SK-N-MC (cell line): Measurements from ENCODE around the gene PRKG1.

Experiments
- DNase-seq: peaks from one replicate; pipeline ENCODE4 v3.0.0-alpha.2; 2011; ENCODE audit warnings: low read depth, low spot score
- H3K27ac ChIP-seq: fragments of 200-600 bp; sonication (generic); 2 replicates; pipeline ENCODE4 v1.5.1; 2016; ENCODE audit warnings: mixed run types
- H3K36me3 ChIP-seq: fragments of 200-600 bp; sonication (generic); 2 replicates; pipeline ENCODE4 v1.6.1; 2017; ENCODE audit warnings: antibody characterized with exemption, low read length, mixed read lengths; ENCODE audit not compliant: insufficient read depth
- H3K4me3 ChIP-seq: fragments of 200-600 bp; sonication (generic); 2 replicates; pipeline ENCODE4 v1.5.1; 2016
- H3K9ac ChIP-seq: fragments of 200-600 bp; sonication (generic); 2 replicates; pipeline ENCODE4 v1.8.0; 2017; ENCODE audit warnings: mixed run types, mixed read lengths; ENCODE audit not compliant: insufficient read length
- H3K9me3 ChIP-seq: fragments of 200-600 bp; sonication (generic); 2 replicates; pipeline ENCODE4 v1.6.1; 2017; ENCODE audit warnings: low read depth, mild to moderate bottlenecking, antibody characterized with exemption, low read length, moderate library complexity, mixed read lengths
- EZH2 ChIP-seq: fragments of 200-600 bp; sonication (generic); IDR thresholded peaks from one replicate; pipeline ENCODE4 v1.6.1; 2017; ENCODE audit warnings: antibody characterized with exemption
- FOXP2 ChIP-seq: optimal IDR thresholded peaks from 2 replicates; pipeline ENCODE3; 2011; ENCODE audit warnings: mild to moderate bottlenecking, moderate library complexity; ENCODE audit not compliant: insufficient read depth; ENCODE audit errors: extremely low read length, control extremely low read depth
- POLR2AphosphoS5 ChIP-seq: IDR thresholded peaks from 2 replicates; pipeline ENCODE4 v1.6.1; 2012; ENCODE audit warnings: mild to moderate bottlenecking, low read depth, low read length, borderline replicate concordance

PRKG1 gene

DNA sequence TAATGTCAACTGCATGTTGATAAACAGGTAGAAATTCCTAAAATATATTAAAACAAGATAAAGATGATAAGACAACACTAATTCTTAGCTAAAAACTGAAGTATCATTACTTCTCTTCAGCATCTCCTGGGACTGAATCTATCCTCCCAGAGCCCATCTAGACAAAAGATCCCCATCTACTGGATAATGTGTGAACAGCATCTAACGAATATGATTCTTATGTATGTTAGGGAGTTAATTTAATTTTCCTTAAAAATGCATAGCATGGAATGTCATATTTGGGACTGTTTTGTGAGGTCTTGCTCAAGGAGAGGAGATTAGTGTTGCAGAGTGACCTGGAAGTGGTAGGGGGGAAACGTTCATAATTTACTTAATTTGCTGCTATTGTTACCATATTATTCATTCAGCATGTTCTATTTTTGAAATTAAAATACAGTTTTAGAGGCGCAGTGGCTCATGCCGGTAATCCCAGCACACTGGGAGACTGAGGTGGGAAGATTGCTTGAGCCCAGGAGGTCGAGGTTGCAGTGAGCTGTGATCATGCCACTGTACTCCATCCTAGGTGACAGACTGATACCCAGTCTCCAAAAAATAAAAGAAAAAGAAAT, 930.2 kb downstream of the PRKG1 start:
- H3K27ac ChIP-seq = no peak overlapping the region
- H3K4me3 ChIP-seq = no peak overlapping the region
- no peaks in the 10 kb centered on the region for H3K9me3 ChIP-seq
- H3K9ac ChIP-seq = no peak overlapping the region
- no peak for DNase-seq
- TF ChIP-seq FOXP2 (no peak), POLR2AphosphoS5 (no peak), EZH2 (no peak)
- H3K36me3 ChIP-seq = no peaks in the 10 kb centered on the region

DNA sequence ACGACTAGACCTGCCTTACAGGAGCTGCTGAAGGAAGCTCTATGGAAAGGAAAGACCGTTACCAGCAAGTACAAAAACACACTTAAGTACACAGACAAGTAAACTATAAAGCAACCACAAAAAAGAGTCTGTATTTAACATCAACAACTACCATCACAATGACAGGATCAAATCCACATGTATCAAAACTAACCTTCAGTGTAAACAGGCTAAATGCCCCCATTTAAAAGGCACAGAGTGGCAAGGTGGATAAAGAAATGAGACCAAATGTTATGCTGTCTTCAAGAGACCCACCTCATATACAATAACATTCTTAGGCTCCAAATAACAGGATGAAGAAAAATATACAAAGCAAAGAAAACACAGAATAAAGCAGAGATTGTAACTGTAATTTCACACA, 932.8 kb downstream of the PRKG1 start:
- no peak overlapping the region for H3K27ac ChIP-seq
- H3K36me3 ChIP-seq = no peaks in the 10 kb centered on the region
- H3K4me3 ChIP-seq = no peak overlapping the region
- H3K9ac ChIP-seq = no peak overlapping the region
- no peaks in the 10 kb centered on the region for H3K9me3 ChIP-seq
- TF ChIP-seq FOXP2 (no peak), EZH2 (no peak), POLR2AphosphoS5 (no peak)
- no peak for DNase-seq

DNA sequence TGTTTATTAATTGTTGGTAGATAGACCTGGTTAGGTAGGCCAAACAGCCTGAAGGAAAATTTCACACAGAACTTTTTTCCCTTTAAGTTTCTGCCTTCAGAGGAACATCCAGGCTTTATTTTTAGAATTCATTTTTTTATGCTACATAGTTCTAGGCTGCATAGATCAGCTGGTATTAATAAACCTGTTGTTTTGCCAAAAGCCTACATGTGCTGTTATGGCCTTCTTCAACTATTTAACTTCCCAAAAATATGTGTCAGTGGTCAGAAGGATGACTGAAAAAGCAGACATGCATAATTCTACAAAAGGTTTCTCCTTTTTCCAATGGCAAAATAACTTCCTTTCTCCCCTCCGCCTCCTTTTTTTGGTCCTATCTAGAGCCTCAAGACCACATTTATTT, 936.8 kb downstream of the PRKG1 start:
- H3K9ac ChIP-seq = no peak overlapping the region
- H3K4me3 ChIP-seq = no peak overlapping the region
- no peaks in the 10 kb centered on the region for H3K36me3 ChIP-seq
- no peak for DNase-seq
- no peaks in the 10 kb centered on the region for H3K9me3 ChIP-seq
- no peak overlapping the region for H3K27ac ChIP-seq
- TF ChIP-seq POLR2AphosphoS5 = no peak
- no peak for TF ChIP-seq EZH2
- TF ChIP-seq FOXP2 = no peak

DNA sequence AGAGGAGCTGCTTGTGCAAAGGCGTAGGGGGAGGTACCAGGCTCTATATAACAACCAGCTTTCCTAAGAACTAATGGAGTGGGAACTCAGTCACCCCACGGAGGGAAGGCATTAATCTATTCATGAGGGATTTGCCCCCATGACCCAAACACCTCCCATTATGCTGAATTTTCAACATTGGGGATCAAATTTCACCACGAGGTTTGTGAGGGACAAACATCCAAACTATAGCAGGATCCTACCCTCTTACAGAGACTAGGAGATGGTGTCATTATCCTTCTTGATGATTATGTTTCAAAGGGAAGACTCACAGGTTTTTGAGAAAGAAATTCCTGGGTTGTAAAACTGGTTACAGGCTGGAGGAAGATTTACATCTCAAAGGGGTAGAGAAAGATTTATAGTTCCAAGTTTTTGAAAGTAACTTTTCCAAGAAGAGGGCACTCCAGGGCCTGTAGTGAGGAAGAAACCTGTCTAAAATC, 944.8 kb downstream of the PRKG1 start:
- H3K27ac ChIP-seq = no peak overlapping the region
- no peak overlapping the region for H3K4me3 ChIP-seq
- H3K36me3 ChIP-seq = no peaks in the 10 kb centered on the region
- no peak overlapping the region for H3K9ac ChIP-seq
- no peaks in the 10 kb centered on the region for H3K9me3 ChIP-seq
- no peak for DNase-seq
- TF ChIP-seq EZH2 = no peak
- no peak for TF ChIP-seq POLR2AphosphoS5
- no peak for TF ChIP-seq FOXP2

DNA sequence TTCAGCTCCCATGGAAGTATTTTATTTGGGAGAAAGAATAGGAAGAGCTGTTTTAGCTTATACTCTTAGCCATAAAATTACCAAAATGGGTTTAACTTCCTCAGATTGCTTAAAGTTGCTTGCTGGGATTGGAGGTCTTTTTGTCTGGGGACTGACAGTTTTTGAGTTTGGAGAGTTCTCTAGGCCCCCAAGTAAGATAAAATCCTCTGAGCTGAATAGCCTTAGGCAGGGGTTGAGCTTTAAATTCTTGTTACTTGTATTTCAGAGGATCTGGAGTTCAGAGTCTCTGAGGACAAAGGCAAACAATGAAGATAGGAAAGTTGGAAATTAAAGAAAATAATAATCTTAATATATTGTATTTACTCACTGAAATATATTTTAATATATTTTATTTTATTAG, 945.4 kb downstream of the PRKG1 start:
- DNase-seq = no peak
- Histone ChIP-seq H3K4me3 (no peak overlapping the region), H3K9ac (no peak overlapping the region), H3K36me3 (no peaks in the 10 kb centered on the region), H3K27ac (no peak overlapping the region), H3K9me3 (no peaks in the 10 kb centered on the region)
- TF ChIP-seq POLR2AphosphoS5 (no peak), EZH2 (no peak), FOXP2 (no peak)

DNA sequence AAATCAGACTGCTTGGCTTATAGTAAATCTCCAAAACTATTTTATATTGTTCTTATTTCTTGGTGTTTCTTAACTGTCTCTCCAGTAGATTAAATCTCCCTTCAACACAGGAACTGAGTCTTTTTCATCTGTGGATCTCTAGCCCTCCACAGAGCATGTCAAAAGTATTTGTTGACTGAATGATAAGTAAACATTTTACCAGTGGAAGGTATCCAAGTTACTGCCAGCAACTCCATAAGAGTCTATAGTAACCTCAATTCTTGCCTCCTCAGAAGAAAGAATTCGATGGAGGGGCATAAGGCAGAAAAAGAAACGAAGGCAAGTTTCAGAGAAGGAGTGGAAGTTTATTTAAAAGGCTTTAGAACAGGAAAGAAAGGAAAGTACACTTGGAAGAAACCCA, 945.9 kb downstream of the PRKG1 start:
- Histone ChIP-seq H3K4me3 (no peak overlapping the region), H3K27ac (no peak overlapping the region), H3K9me3 (no peaks in the 10 kb centered on the region), H3K36me3 (no peaks in the 10 kb centered on the region), H3K9ac (no peak overlapping the region)
- DNase-seq = no peak
- TF ChIP-seq FOXP2 (no peak), EZH2 (no peak), POLR2AphosphoS5 (no peak)

DNA sequence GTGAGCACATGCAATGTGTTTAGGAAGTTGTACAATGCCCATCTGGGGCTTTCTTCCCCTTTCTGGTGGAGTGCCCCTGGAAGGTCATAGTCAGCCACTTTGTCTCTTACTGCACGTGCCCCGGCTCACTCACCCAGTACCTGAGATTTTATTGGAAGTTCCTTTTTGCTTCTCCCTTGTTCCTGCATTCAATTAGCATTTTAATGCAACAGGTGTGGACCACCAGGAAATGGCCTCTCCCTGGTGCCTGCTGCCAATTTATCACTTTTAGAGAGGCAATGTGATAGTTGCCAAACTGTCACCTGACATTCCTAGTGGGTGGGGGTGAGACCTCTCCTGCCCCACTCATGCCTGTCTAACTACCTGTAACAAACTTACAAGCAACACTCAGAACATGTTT, 946.4 kb downstream of the PRKG1 start:
- Histone ChIP-seq H3K27ac (no peak overlapping the region), H3K9me3 (no peaks in the 10 kb centered on the region), H3K4me3 (no peak overlapping the region), H3K36me3 (no peaks in the 10 kb centered on the region), H3K9ac (no peak overlapping the region)
- TF ChIP-seq EZH2 (no peak), FOXP2 (no peak), POLR2AphosphoS5 (no peak)
- no peak for DNase-seq

DNA sequence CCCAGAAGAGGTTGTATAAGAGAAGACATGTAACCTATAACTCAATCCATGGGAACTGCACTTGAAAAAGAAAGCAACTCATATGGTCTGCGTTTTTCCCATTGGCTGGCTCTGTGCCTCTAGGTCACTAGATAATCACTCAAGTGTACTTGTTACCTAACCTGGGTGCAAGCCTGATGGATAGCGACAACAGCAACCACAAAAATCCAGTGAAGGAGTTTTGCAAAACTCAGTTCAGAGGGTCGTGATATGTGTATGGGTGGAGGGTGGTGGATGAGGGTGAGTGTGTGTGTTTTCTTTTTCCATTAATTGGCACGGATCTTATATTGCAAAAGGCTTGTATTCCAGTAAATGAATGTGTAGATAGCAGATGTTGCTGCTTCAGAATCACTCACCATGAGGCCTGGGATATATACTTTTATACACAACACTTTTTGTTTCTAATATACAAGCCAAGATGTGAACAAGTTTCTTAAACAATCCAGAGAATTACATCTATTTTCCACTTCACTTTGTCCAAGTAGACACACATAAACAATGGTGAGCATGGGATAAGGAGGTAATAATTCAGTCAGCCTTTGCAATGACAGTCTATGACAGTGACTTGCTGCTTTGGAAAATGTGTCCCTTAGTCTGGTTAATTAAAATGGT, 952.9 kb downstream of the PRKG1 start:
- H3K36me3 ChIP-seq = no peaks in the 10 kb centered on the region
- H3K9me3 ChIP-seq = no peaks in the 10 kb centered on the region
- no peak overlapping the region for H3K27ac ChIP-seq
- H3K9ac ChIP-seq = no peak overlapping the region
- TF ChIP-seq FOXP2 (no peak), EZH2 (no peak), POLR2AphosphoS5 (no peak)
- H3K4me3 ChIP-seq = no peak overlapping the region
- no peak for DNase-seq

DNA sequence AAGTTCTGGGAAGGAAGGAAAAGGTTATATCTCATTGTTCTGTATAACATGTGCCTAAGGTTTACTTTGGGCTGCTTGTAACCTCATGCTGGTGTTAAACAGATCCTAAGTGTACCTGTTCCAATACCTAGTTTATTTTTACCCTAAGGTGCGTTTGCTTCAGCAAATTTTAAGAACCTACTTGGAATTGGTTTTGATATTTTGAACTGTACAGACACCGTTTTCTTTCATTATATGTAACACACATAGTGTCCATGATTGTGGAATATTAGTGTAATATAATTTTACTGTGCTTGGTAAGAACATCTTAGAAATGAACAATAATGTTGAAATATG, 954.2 kb downstream of the PRKG1 start:
- no peak overlapping the region for H3K9ac ChIP-seq
- H3K9me3 ChIP-seq = no peaks in the 10 kb centered on the region
- DNase-seq = no peak
- no peaks in the 10 kb centered on the region for H3K36me3 ChIP-seq
- no peak overlapping the region for H3K4me3 ChIP-seq
- H3K27ac ChIP-seq = no peak overlapping the region
- TF ChIP-seq EZH2 (no peak), POLR2AphosphoS5 (no peak), FOXP2 (no peak)
